Prostate gland (tissue), 2 donors: ENCODE data around the gene FLRT1. TPM values are rescaled to one million over a fixed set of nuclear protein-coding genes. Genes with fewer than 3 reads are reported as not detected.
A peak's percentile ranks its signal among the peaks of the same experiment; 100 is the strongest.

Experiments used
- DNase-seq: peaks from one replicate; pipeline ENCODE4 v3.0.0-alpha.2; 2019; ENCODE audit warnings: low spot score
- H3K27ac ChIP-seq, 2 donors: fragments of 200-600 bp; sonication (generic); 2 replicates each; pipeline ENCODE4 v1.5.1; 2017 to 2019
- H3K27me3 ChIP-seq: fragments of 200-600 bp; sonication (generic); replicated peaks from 2 replicates; pipeline ENCODE4 v1.5.1; 2019; ENCODE audit not compliant: insufficient read depth
- H3K36me3 ChIP-seq, 2 donors: fragments of 200-600 bp; sonication (generic); 1 replicate in 1 of 2; 2 replicates in 1 of 2; pipeline versions ENCODE4 v1.5.1 to v1.8.1; 2017 to 2019
- H3K4me1 ChIP-seq: fragments of 200-600 bp; sonication (generic); replicated peaks from 2 replicates; pipeline ENCODE4 v1.5.1; 2019
- H3K4me3 ChIP-seq, 2 donors: fragments of 200-600 bp; sonication (generic); 2 replicates each; pipeline ENCODE4 v1.5.1; 2017 to 2019
- H3K9me3 ChIP-seq: fragments of 200-600 bp; sonication (generic); 2 replicates; pipeline ENCODE4 v1.5.1; 2017
- POLR2A ChIP-seq: fragments of 450-650 bp; IDR thresholded peaks from one replicate; pipeline ENCODE4 v1.6.1; 2016; ENCODE audit warnings: antibody characterized with exemption, mild to moderate bottlenecking
- POLR2AphosphoS5 ChIP-seq: sonication (generic); formaldehyde crosslinking; IDR thresholded peaks from one replicate; pipeline ENCODE4 v1.6.1; 2017; ENCODE audit warnings: antibody characterized with exemption
- WGBS: methylation state at CpG from one replicate; pipeline ENCODE4 v1.1.5; 2018; 5-methylcytosine and 5-hydroxymethylcytosine counted together
- intact Hi-C: fragments of 100-400 bp; cut with DNase I; formaldehyde crosslinking; loops from one replicate; pipeline ENCODE4 v1.14.2; 2022
- total RNA-seq, 2 donors: library from RNA; depleted of rRNA; stranded (reverse); fragments of >200 nt; gene quantifications; one replicate each; pipeline ENCODE4 v1.1.0, GENCODE V29; 2016
- TF ChIP-seq, protein P1 (sequence below), 4 experiments: fragments of 200-600 bp in 2 of 4; fragments of 450-650 bp in 2 of 4; sonication (generic) in 2 of 4; IDR thresholded peaks; 1 replicate in 3 of 4; 2 replicates in 1 of 4; pipeline ENCODE4 v1.5.1; 2016 to 2019; ENCODE audit warnings: antibody characterized with exemption in 4 of 4, mild to moderate bottlenecking in 2 of 4, moderate library complexity in 2 of 4

Gene FLRT1
- total RNA-seq, 2 donors from 2014 or later = 0.36 to 0.57 TPM

DNA sequence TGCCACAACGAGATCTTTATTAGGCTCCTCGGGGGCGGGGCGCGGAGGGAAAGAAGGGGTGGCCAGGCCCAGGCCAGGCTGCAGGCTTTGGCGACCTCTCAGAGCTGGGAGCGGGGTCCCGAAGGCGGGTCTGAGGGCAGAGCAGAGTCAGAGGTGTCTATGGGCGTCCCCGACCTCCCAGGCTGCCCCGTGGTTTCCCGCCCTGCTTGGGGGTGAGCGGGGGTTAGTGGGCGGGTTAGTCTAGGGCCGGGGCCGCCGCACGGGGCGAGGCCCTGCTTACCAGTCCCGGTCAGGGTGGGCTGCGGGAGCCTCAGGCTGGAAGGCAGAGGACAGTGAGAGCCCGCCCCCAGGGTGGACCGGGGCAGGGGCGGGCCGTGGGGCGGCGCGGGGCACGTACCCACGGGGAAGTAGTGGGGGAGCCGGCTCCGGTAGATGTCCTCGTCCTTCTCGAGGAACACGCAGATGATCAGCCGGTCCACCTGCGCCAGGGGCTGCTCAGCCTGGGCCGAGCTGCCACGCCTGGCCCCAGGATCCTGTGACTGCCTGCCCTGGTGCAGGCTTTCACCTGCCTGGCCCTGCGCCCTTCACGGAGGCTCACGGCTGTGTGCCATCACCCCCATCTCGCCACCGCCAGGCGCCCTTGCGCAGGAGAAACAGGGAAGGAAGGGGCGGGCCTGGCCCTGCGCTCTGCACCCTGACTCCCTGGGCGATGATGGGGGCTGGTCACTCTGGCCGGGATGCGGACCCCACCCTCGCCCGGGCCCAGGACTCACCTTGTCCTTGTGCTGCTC is 37.0 kb upstream of the FLRT1 start:
- intact Hi-C loops = no loop called here
- Histone ChIP-seq H3K36me3 (peaks cover 13 to 15% of the 10 kb centered on the region in 2 donors), H3K27ac (peak overlapping the region; percentile 54 to 61), H3K4me1 (peaks cover 22% of the 10 kb centered on the region), H3K4me3 (peak overlapping the region in 1 of 2 donors; percentile 12), H3K9me3 (no peaks in the 10 kb centered on the region), H3K27me3 (no peaks in the 10 kb centered on the region)
- TF ChIP-seq, protein P1, sequence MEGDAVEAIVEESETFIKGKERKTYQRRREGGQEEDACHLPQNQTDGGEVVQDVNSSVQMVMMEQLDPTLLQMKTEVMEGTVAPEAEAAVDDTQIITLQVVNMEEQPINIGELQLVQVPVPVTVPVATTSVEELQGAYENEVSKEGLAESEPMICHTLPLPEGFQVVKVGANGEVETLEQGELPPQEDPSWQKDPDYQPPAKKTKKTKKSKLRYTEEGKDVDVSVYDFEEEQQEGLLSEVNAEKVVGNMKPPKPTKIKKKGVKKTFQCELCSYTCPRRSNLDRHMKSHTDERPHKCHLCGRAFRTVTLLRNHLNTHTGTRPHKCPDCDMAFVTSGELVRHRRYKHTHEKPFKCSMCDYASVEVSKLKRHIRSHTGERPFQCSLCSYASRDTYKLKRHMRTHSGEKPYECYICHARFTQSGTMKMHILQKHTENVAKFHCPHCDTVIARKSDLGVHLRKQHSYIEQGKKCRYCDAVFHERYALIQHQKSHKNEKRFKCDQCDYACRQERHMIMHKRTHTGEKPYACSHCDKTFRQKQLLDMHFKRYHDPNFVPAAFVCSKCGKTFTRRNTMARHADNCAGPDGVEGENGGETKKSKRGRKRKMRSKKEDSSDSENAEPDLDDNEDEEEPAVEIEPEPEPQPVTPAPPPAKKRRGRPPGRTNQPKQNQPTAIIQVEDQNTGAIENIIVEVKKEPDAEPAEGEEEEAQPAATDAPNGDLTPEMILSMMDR (IDR thresholded peaks at IDR 0.05) = peak in 2 of 4 experiments; percentile 14 to 44
- TF ChIP-seq POLR2A (peak; percentile 27), POLR2AphosphoS5 (no peak)
- 52% methylated on average over 54 of the region's 54 CpGs for WGBS
- no peak for DNase-seq

DNA sequence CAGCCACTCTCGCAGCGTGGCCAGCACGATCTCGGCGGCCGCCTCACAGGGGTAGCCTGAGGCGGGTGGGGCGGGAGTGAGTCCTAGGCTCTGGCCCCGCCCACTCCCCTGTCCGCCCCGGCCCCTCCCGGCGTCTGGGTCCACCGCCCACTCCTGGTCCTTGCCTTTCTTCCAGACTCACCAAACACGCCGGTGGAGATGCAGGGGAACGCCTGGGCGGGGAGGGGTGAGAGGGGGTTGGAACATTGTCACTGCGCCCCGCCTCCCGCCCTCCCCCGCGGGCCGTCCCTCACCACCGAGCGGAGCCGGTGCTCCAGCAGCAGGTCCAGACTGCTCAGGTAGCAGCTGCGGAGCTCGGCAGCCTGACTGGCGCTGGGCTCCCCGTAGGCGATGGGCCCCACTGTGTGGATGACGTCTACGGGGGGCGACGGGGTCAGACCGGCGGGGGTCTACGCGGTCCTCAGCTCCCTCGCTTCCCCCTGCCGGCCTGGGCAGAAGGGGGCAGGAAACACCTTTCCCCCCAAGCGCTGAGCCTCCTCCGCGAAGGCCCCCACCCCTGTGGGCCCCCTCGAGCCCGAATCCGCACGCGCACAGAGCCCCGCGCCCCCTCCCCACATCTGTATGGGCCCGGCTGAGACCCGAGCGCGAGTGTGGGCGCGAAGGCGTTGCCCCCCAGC is 36.2 kb upstream of the FLRT1 start:
- TF ChIP-seq, protein P1 (IDR thresholded peaks at IDR 0.05) = no peak
- TF ChIP-seq POLR2AphosphoS5 = peak; percentile 72
- peak; percentile 29 for TF ChIP-seq POLR2A
- Histone ChIP-seq H3K27me3 (no peaks in the 10 kb centered on the region), H3K4me1 (peaks cover 22% of the 10 kb centered on the region), H3K36me3 (peaks cover 13 to 15% of the 10 kb centered on the region in 2 donors), H3K27ac (peak overlapping the region; percentile 54 to 61), H3K4me3 (peak overlapping the region in 1 of 2 donors; percentile 24), H3K9me3 (no peaks in the 10 kb centered on the region)
- intact Hi-C loops = loop anchor here (2.0 kb wide), 1 partner anchor 149 kb away; no protein-coding TSS in a partner anchor
- peak; percentile 95 for DNase-seq
- WGBS = 9% methylated on average over 56 of the region's 59 CpGs

DNA sequence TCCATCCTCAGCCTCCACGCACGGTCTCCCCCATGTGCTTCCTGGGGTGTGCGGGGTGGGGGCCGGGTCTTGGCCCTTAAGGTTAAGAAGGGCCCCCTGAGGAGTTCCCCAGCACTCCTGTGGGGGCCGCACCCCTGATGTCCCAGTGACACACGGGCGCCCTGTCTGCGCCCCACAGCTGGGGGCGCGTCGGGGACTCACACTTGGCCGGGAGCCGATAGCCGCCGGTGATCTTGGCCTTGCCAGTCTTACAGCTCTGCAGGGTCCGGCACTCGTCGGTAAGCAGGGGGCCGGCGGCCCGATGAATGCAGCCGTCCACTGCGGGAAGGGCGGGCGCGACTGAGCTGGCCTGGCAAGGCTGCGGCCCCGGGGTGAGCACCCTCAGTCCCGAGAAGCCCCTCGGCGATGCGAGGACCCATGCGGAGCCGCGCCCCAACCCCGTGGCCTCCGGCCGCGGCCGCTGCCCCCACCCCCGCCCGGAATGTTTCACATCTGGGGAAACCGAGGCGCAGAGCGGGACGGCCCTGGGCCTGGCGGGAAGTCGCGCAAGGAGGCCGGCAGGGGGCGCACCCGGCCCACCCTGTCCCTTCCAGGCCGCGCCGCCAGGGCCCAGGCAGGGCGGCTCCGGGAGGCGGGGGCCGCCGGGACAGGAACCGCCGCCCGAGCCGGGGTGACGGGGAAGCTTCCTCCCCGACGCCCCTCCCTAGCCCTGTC is 35.5 kb upstream of the FLRT1 start:
- WGBS = 3% methylated on average over 32 of the region's 67 CpGs
- DNase-seq = peak; percentile 55

DNA sequence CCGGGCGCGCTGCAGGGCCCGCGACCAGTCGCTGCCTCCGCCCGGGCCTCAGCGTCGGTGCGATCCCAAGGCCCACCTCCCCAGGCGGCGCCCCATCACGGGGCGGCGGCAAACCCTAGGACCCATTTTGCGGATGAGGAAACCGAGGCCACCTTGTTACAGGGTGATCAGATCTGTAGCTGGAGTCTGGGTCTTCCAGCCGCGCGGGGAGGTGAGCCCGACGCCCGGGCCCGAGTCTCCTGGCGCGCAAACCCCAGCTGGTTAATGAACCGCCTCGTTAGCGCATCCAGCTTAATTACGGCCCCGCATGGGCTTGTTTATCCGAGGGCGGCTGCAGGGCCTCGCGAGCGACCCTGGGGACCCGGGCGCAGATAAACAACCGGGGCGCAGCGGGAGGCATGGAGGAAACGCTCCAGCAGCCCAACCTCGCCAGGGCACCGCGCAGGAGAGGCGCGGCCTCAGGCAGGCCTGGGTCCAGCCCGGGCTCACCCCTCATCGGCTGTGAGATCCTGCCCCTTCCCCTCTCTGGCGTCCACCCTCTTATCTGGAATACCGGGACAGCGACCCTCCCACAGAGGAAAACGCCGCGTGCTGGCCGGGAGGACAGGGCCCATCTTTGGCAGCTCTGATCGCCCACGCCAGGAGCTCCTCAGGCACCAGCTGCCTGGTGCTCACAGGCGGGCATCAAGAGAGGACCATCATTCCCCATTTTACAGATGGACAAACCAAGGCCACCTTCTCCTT is 34.8 kb upstream of the FLRT1 start:
- Histone ChIP-seq H3K9me3 (no peaks in the 10 kb centered on the region), H3K4me1 (peaks cover 22% of the 10 kb centered on the region), H3K36me3 (peaks cover 13 to 15% of the 10 kb centered on the region in 2 donors), H3K4me3 (peak overlapping the region; percentile 20 to 24), H3K27ac (no peak overlapping the region), H3K27me3 (no peaks in the 10 kb centered on the region)
- no peak for DNase-seq
- TF ChIP-seq POLR2A = no peak
- TF ChIP-seq, protein P1 (IDR thresholded peaks at IDR 0.05) = peak in 1 of 4 experiments; percentile 7
- WGBS = 38% methylated on average over 43 of the region's 60 CpGs
- intact Hi-C loops = loop anchor here (2.0 kb wide), 1 partner anchor 148 kb away; no protein-coding TSS in a partner anchor

More for the DNA sequence above, 35.5 kb upstream of the FLRT1 start:
- H3K9me3 ChIP-seq = no peaks in the 10 kb centered on the region
- peak overlapping the region; percentile 20 to 24 for H3K4me3 ChIP-seq
- peaks cover 13 to 15% of the 10 kb centered on the region in 2 donors for H3K36me3 ChIP-seq
- intact Hi-C loops = loop anchor here (2.0 kb wide), 1 partner anchor 149 kb away; no protein-coding TSS in a partner anchor
- H3K27me3 ChIP-seq = no peaks in the 10 kb centered on the region
- H3K4me1 ChIP-seq = peaks cover 22% of the 10 kb centered on the region
- TF ChIP-seq, protein P1 (IDR thresholded peaks at IDR 0.05) = peak; percentile 79 to 98 (median 90)
- no peak for TF ChIP-seq POLR2AphosphoS5
- no peak for TF ChIP-seq POLR2A
- peak overlapping the region in 1 of 2 donors; percentile 31 for H3K27ac ChIP-seq
